KOPT-K1 (cell line): Measurements from ENCODE around the gene IFT74.

Source experiments
- H3K27ac ChIP-seq: fragments of 200-600 bp; sonication (generic); 2 replicates; pipeline ENCODE4 v1.5.1; 2016; ENCODE audit warnings: antibody characterized with exemption, mild to moderate bottlenecking, low read depth, low read length; ENCODE audit not compliant: poor library complexity, severe bottlenecking
- H3K36me3 ChIP-seq: fragments of 200-600 bp; sonication (generic); 2 replicates; pipeline ENCODE4 v1.5.1; 2017; ENCODE audit warnings: antibody characterized with exemption, mild to moderate bottlenecking, low read length, moderate library complexity; ENCODE audit not compliant: insufficient read depth
- H3K9me3 ChIP-seq: fragments of 200-600 bp; sonication (generic); 2 replicates; pipeline ENCODE4 v1.5.1; 2017; ENCODE audit warnings: antibody characterized with exemption, low read length, mild to moderate bottlenecking; ENCODE audit not compliant: insufficient read depth, poor library complexity, severe bottlenecking

IFT74 gene

GRCh38 chr9:27029186-27029585 is 73.0 kb downstream of the IFT74 start:
- no peaks in the 10 kb centered on the region for H3K9me3 ChIP-seq

GRCh38 chr9:27033815-27034403 is 77.7 kb downstream of the IFT74 start:
- H3K36me3 ChIP-seq, result no peaks in the 10 kb centered on the region
- no peak overlapping the region for H3K27ac ChIP-seq
- H3K9me3 ChIP-seq, result no peaks in the 10 kb centered on the region

More at GRCh38 chr9:27029186-27029585, 73.0 kb downstream of the IFT74 start:
- Histone ChIP-seq H3K36me3 (peaks cover 3% of the 10 kb centered on the region; the same call in 1 of the 2 replicates), H3K27ac (no peak overlapping the region)

GRCh38 chr9:27037499-27037898 is 81.3 kb downstream of the IFT74 start:
- no peaks in the 10 kb centered on the region for H3K9me3 ChIP-seq
- H3K36me3 ChIP-seq, result no peaks in the 10 kb centered on the region
- no peak overlapping the region for H3K27ac ChIP-seq

- Histone ChIP-seq H3K36me3 (no peaks in the 10 kb centered on the region), H3K9me3 (no peaks in the 10 kb centered on the region), H3K27ac (no peak overlapping the region)
These were observed 85.5 kb downstream of the IFT74 start for GRCh38 chr9:27041746-27042145.

- Histone ChIP-seq H3K36me3 (no peaks in the 10 kb centered on the region), H3K9me3 (no peaks in the 10 kb centered on the region), H3K27ac (no peak overlapping the region)
These were observed 86.3 kb downstream of the IFT74 start for GRCh38 chr9:27042476-27042875.

GRCh38 chr9:27043176-27043575 is 87.0 kb downstream of the IFT74 start:
- Histone ChIP-seq H3K27ac (no peak overlapping the region), H3K36me3 (no peaks in the 10 kb centered on the region)

GRCh38 chr9:27047136-27047535 is 90.9 kb downstream of the IFT74 start:
- Histone ChIP-seq H3K27ac (no peak overlapping the region), H3K9me3 (no peaks in the 10 kb centered on the region), H3K36me3 (no peaks in the 10 kb centered on the region)

More at GRCh38 chr9:27043176-27043575, 87.0 kb downstream of the IFT74 start:
- H3K9me3 ChIP-seq, result no peaks in the 10 kb centered on the region

- H3K27ac ChIP-seq, result no peak overlapping the region
These were observed 97.3 kb downstream of the IFT74 start for GRCh38 chr9:27053369-27054022.

GRCh38 chr9:27054125-27054524 is 97.9 kb downstream of the IFT74 start:
- no peaks in the 10 kb centered on the region for H3K36me3 ChIP-seq
- no peaks in the 10 kb centered on the region for H3K9me3 ChIP-seq
- no peak overlapping the region for H3K27ac ChIP-seq

More at GRCh38 chr9:27053369-27054022, 97.3 kb downstream of the IFT74 start:
- Histone ChIP-seq H3K9me3 (no peaks in the 10 kb centered on the region), H3K36me3 (no peaks in the 10 kb centered on the region)

- Histone ChIP-seq H3K9me3 (no peaks in the 10 kb centered on the region), H3K27ac (no peak overlapping the region), H3K36me3 (no peaks in the 10 kb centered on the region)
These were observed 98.6 kb downstream of the IFT74 start for GRCh38 chr9:27054841-27055240.

GRCh38 chr9:27059412-27059811 is 103.2 kb downstream of the IFT74 start:
- Histone ChIP-seq H3K27ac (no peak overlapping the region), H3K36me3 (no peaks in the 10 kb centered on the region; the same call in 1 of the 2 replicates), H3K9me3 (no peaks in the 10 kb centered on the region)

- H3K36me3 ChIP-seq, result no peaks in the 10 kb centered on the region; the same call in 1 of the 2 replicates
- H3K27ac ChIP-seq, result no peak overlapping the region
- H3K9me3 ChIP-seq, result no peaks in the 10 kb centered on the region
These were observed 103.7 kb downstream of the IFT74 start for GRCh38 chr9:27059907-27060306.

GRCh38 chr9:27065288-27065687 is 109.1 kb downstream of the IFT74 start:
- Histone ChIP-seq H3K36me3 (no peaks in the 10 kb centered on the region; the same call in 1 of the 2 replicates), H3K27ac (no peak overlapping the region), H3K9me3 (no peaks in the 10 kb centered on the region)

GRCh38 chr9:27073841-27074728 is 117.9 kb downstream of the IFT74 start:
- H3K9me3 ChIP-seq, result peaks cover 7% of the 10 kb centered on the region
- no peak overlapping the region for H3K27ac ChIP-seq
- no peaks in the 10 kb centered on the region for H3K36me3 ChIP-seq

- H3K36me3 ChIP-seq, result no peaks in the 10 kb centered on the region
- H3K9me3 ChIP-seq, result peaks cover 3% of the 10 kb centered on the region
- H3K27ac ChIP-seq, result no peak overlapping the region
These were observed 122.5 kb downstream of the IFT74 start for GRCh38 chr9:27078685-27079084.
